ENCODE data around the gene GSPT1.

Gene GSPT1

GRCh38 chr16:11907160-11907970 lies 8.4 kb downstream of the GSPT1 start:
- TF ChIP-seq CTCF (conservative IDR thresholded peaks at IDR 0.05; ENCODE audit: low read length): no peak
- DNase-seq (ENCODE audit: low read depth): no peak
- H3K4me3 ChIP-seq (ENCODE audit: low read length): no peak overlapping the region

- DNase-seq (ENCODE audit: low read depth): no peak
- no peak for TF ChIP-seq CTCF (conservative IDR thresholded peaks at IDR 0.05; ENCODE audit: low read length)
- H3K4me3 ChIP-seq (ENCODE audit: low read length): no peak overlapping the region
These were observed 11.8 kb downstream of the GSPT1 start for GRCh38 chr16:11903906-11904305.

GRCh38 chr16:11901091-11901490 lies 14.7 kb downstream of the GSPT1 start:
- DNase-seq (ENCODE audit: low read depth): peak; percentile 24
- no peak for TF ChIP-seq CTCF (conservative IDR thresholded peaks at IDR 0.05; ENCODE audit: low read length)
- H3K4me3 ChIP-seq (ENCODE audit: low read length): no peak overlapping the region

- no peak overlapping the region for H3K4me3 ChIP-seq (ENCODE audit: low read length)
- peak; percentile 75 for DNase-seq (ENCODE audit: low read depth)
- no peak for TF ChIP-seq CTCF (conservative IDR thresholded peaks at IDR 0.05; ENCODE audit: low read length)
These were observed 19.1 kb downstream of the GSPT1 start for GRCh38 chr16:11896486-11897176.

- TF ChIP-seq CTCF (conservative IDR thresholded peaks at IDR 0.05; ENCODE audit: low read length): no peak
- DNase-seq (ENCODE audit: low read depth): no peak
These were observed 22.2 kb downstream of the GSPT1 start for GRCh38 chr16:11893571-11893970.

GRCh38 chr16:11892761-11893160 lies 23.0 kb downstream of the GSPT1 start:
- TF ChIP-seq CTCF (conservative IDR thresholded peaks at IDR 0.05; ENCODE audit: low read length): no peak
- H3K4me3 ChIP-seq (ENCODE audit: low read length): no peak overlapping the region
- DNase-seq (ENCODE audit: low read depth): no peak

More at GRCh38 chr16:11893571-11893970, 22.2 kb downstream of the GSPT1 start:
- no peak overlapping the region for H3K4me3 ChIP-seq (ENCODE audit: low read length)

Measured in AG10803 (cell line).